Gastroesophageal sphincter (tissue), 4 donors: ENCODE measurements around the gene DDX28. TPM values are rescaled to one million over a fixed set of nuclear protein-coding genes. Genes with fewer than 3 reads are reported as not detected.

ENCODE experiments used
- ATAC-seq: fragments of 150-250 bp; one replicate; pipeline ENCODE4 v1.9.1; 2016; ENCODE audit warnings: mild to moderate bottlenecking, moderate library complexity
- H3K27ac ChIP-seq, 4 donors: fragments of 200-600 bp; sonication (generic) in 3 of 4; 1 replicate in 3 of 4; 2 replicates in 1 of 4; pipeline ENCODE4 v1.5.1; 2016 to 2019
- H3K27me3 ChIP-seq: fragments of 200-600 bp; sonication (generic); one replicate; pipeline ENCODE4 v1.5.1; 2019
- H3K36me3 ChIP-seq, 2 donors: fragments of 200-600 bp; sonication (generic); one replicate each; pipeline ENCODE4 v1.5.1; 2019; ENCODE audit warnings: control low read depth in 1 of 2
- H3K4me1 ChIP-seq, 3 donors: fragments of 200-600 bp; sonication (generic); 1 replicate in 2 of 3; 2 replicates in 1 of 3; pipeline ENCODE4 v1.5.1; 2016 to 2019; ENCODE audit warnings: control low read depth in 2 of 3
- H3K4me3 ChIP-seq, 2 donors: fragments of 200-600 bp; sonication (generic); one replicate each; pipeline ENCODE4 v1.5.1; 2019; ENCODE audit warnings: mild to moderate bottlenecking in 1 of 2, moderate library complexity in 1 of 2
- H3K9me3 ChIP-seq, 3 donors: fragments of 200-600 bp; sonication (generic); one replicate each; pipeline ENCODE4 v1.5.1; 2017 to 2019; ENCODE audit warnings: control low read depth in 2 of 3
- EP300 ChIP-seq: sonication (generic); formaldehyde crosslinking; IDR thresholded peaks from one replicate; pipeline ENCODE4 v1.6.1; 2017; ENCODE audit warnings: antibody characterized with exemption, mild to moderate bottlenecking
- POLR2A ChIP-seq, 2 donors: fragments of 450-650 bp; IDR thresholded peaks; one replicate each; pipeline ENCODE4 v1.6.1; 2017; ENCODE audit warnings: antibody characterized with exemption in 2 of 2, mild to moderate bottlenecking in 2 of 2, moderate library complexity in 1 of 2
- POLR2AphosphoS5 ChIP-seq: sonication (generic); formaldehyde crosslinking; IDR thresholded peaks from one replicate; pipeline ENCODE4 v1.6.1; 2017; ENCODE audit warnings: antibody characterized with exemption
- WGBS, 2 donors: methylation state at CpG; one replicate each; pipeline ENCODE4 v1.1.5; 2018; ENCODE audit warnings: low coverage in 1 of 2; 5-methylcytosine and 5-hydroxymethylcytosine counted together
- total RNA-seq, 4 donors: library from RNA; depleted of rRNA; stranded (reverse); fragments of >200 nt; gene quantifications; one replicate each; pipeline ENCODE4 v1.1.0, GENCODE V29; 2016
- TF ChIP-seq, protein P1 (sequence below), 4 experiments: fragments of 200-600 bp in 2 of 4; fragments of 450-650 bp in 2 of 4; sonication (generic) in 1 of 4; IDR thresholded peaks; one replicate each; pipeline ENCODE4 v1.5.1; 2017 to 2019; ENCODE audit warnings: antibody characterized with exemption in 4 of 4, mild to moderate bottlenecking in 2 of 4, moderate library complexity in 2 of 4

Gene DDX28, protein sequence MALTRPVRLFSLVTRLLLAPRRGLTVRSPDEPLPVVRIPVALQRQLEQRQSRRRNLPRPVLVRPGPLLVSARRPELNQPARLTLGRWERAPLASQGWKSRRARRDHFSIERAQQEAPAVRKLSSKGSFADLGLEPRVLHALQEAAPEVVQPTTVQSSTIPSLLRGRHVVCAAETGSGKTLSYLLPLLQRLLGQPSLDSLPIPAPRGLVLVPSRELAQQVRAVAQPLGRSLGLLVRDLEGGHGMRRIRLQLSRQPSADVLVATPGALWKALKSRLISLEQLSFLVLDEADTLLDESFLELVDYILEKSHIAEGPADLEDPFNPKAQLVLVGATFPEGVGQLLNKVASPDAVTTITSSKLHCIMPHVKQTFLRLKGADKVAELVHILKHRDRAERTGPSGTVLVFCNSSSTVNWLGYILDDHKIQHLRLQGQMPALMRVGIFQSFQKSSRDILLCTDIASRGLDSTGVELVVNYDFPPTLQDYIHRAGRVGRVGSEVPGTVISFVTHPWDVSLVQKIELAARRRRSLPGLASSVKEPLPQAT
- total RNA-seq: 10 to 100 TPM in 1 of 4 donors, 1 to 10 TPM in 3; 6.5 to 10.4 (median 8.0) TPM

DNA sequence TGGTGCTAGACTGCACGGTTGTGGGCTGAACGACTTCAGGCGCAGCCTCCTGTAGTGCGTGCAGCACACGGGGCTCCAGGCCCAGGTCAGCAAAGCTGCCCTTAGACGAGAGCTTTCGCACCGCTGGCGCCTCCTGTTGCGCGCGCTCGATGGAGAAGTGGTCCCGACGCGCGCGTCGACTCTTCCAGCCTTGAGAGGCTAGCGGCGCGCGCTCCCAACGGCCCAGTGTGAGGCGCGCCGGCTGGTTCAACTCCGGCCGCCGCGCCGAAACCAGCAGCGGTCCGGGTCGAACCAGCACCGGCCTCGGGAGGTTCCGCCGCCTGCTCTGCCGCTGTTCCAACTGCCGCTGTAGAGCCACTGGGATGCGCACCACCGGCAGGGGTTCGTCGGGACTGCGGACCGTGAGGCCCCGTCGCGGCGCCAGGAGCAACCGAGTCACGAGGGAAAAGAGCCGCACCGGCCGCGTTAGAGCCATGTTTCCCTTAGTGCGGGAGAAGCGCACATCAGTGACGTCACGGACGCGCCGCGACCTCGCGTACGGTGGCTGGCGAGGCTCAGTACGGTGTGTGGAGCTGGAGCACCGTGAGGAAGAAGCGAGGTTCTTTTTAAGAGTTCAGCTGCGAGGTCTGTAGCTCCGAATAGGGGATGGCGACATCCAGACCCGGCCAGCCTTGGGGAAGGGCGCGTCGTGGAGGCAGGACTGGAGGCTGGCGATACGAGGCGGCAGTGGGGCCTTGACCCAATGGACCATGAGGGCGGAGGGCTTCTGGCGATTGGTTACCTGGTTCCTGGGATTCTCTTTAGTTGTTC, at the start of gene DDX28, which contains the start of gene DUS2:
Gene DDX28 (minus strand): TSS at position 505 of the 810 bp plus-strand sequence. CDS start 30 bp downstream, at position 475.
Gene DUS2 (plus strand): TSS at position 557 of the 810 bp plus-strand sequence. CDS start 14,740 bp downstream, outside the sequence.
- WGBS, 2 donors: 0% methylated on average over 8 of the region's 84 CpGs; no CpG with 5 or more reads in 1 of the 2 donors
- Histone ChIP-seq H3K27ac (peak within 1 kb of the TSS; percentile 59 to 90 (median 84)), H3K4me1 (peaks cover 0 to 31% (median 22%) of the 10 kb centered on the region in 3 donors), H3K36me3 (peaks cover 0 to 28% of the 10 kb centered on the region in 2 donors), H3K27me3 (no peaks in the 10 kb centered on the region), H3K9me3 (no peaks in the 10 kb centered on the region), H3K4me3 (peak within 1 kb of the TSS; percentile 67 to 75)
- peak; percentile 98 for TF ChIP-seq POLR2AphosphoS5
- no peak for TF ChIP-seq EP300
- TF ChIP-seq POLR2A (IDR thresholded peaks at IDR 0.05): peak; percentile 53 to 60
- TF ChIP-seq, protein P1, sequence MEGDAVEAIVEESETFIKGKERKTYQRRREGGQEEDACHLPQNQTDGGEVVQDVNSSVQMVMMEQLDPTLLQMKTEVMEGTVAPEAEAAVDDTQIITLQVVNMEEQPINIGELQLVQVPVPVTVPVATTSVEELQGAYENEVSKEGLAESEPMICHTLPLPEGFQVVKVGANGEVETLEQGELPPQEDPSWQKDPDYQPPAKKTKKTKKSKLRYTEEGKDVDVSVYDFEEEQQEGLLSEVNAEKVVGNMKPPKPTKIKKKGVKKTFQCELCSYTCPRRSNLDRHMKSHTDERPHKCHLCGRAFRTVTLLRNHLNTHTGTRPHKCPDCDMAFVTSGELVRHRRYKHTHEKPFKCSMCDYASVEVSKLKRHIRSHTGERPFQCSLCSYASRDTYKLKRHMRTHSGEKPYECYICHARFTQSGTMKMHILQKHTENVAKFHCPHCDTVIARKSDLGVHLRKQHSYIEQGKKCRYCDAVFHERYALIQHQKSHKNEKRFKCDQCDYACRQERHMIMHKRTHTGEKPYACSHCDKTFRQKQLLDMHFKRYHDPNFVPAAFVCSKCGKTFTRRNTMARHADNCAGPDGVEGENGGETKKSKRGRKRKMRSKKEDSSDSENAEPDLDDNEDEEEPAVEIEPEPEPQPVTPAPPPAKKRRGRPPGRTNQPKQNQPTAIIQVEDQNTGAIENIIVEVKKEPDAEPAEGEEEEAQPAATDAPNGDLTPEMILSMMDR (IDR thresholded peaks at IDR 0.05): peak in 1 of 4 experiments; percentile 29
- peak; percentile 93 for ATAC-seq

DNA sequence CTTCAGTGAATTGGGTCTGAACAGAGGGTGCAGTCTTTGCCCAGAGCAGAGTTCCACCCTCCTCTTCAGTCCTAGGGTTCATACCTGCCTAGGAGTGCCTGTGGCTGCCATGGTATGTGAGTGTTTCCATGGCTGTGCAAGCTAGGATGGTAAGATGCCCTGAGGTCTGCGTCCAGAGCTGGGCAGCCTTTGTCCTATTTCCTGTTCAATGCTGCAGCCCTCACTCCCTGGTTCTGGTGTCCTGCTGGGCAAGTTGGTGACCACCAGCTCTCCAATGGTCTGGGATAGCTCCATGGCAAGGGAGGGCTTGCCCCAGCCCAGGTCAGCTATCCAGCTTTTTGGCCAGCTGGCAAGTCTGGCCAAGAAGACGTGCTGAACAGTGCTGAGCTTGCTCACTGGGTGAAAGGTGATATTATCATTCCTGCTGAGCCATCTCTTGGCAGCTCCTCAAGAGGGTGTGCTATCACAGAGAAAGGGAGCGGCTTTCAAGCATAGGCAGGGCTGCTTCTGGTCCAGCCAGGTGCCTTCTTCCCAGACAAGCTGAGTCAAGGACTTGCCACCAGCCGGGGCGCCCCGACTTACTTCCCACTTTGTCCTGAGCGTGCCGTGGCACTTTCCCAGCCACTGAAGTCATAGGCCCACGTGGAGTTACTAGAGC, 49.1 kb upstream of the DDX28 start:
- Histone ChIP-seq H3K9me3 (no peaks in the 10 kb centered on the region), H3K4me1 (peaks cover 0 to 11% (median 7%) of the 10 kb centered on the region in 3 donors), H3K27ac (peak overlapping the region in 2 of 4 donors; percentile 25 to 63), H3K4me3 (no peak overlapping the region), H3K27me3 (no peaks in the 10 kb centered on the region), H3K36me3 (peaks cover 0 to 90% of the 10 kb centered on the region in 2 donors)
- TF ChIP-seq, protein P1 (IDR thresholded peaks at IDR 0.05): no peak
- no peak for TF ChIP-seq POLR2A (IDR thresholded peaks at IDR 0.05)
- no peak for TF ChIP-seq EP300
- TF ChIP-seq POLR2AphosphoS5: no peak
- peak; percentile 39 for ATAC-seq
- 0% methylated on average over 1 of the region's 9 CpGs; no CpG with 5 or more reads in 1 of the 2 donors for WGBS, 2 donors

DNA sequence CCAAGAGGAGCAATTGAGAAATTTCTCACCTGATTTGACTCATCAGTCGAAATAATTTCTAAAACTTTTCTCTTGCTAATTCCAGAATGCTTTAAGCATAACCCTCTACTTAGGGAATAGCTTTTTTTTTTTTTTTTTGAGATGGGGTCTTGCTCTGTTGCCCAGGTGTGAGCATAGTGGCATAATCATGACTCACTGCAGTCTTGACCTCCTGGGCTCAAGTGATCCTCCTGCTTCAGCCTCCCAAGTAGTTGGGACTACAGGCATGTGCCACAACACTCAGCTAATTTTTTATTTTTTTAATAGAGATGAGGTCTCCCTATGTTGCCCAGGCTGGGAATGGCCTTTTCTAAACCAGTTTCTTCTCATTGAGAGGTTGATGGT, 48.5 kb upstream of the DDX28 start:
- Histone ChIP-seq H3K27me3 (no peaks in the 10 kb centered on the region), H3K4me1 (peaks cover 0 to 11% (median 7%) of the 10 kb centered on the region in 3 donors), H3K4me3 (no peak overlapping the region), H3K9me3 (no peaks in the 10 kb centered on the region), H3K36me3 (peaks cover 0 to 86% of the 10 kb centered on the region in 2 donors), H3K27ac (peak overlapping the region in 1 of 4 donors; percentile 63)
- TF ChIP-seq POLR2AphosphoS5: no peak
- no peak for TF ChIP-seq POLR2A (IDR thresholded peaks at IDR 0.05)
- TF ChIP-seq, protein P1 (IDR thresholded peaks at IDR 0.05): no peak
- no peak for TF ChIP-seq EP300
- 78 to 100% methylated on average over 1 of the region's 1 CpG for WGBS, 2 donors
- ATAC-seq: no peak

DNA sequence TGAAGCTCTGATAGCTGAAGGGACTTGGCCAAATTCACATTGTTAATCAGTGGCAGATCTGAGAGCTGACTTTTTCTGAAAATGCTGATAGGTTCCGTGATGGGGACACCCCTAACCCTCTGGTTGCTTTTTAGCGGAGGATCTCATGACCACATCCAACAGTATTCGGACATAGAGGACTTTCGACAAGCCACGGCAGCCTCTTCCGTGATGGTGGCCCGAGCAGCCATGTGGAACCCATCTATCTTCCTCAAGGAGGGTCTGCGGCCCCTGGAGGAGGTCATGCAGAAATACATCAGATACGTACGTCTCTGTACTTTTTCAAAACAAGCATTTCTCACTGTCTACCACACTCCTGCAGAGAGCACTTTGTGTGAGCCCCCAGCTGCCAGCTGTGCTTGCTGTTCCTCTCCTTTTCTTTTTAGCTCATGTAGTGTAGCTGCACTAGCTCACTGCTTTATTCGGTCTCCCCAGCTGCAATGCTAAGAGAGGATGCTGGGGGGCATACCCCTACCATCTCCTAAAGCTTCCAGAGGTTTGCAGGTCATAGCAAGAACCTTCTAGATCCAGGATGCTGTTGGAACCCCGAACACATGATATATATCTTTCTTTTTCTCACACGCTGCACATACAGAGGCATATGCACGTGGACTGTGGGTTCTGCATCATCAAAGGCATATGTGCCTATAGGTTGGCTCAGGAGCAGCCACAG, 47.9 kb upstream of the DDX28 start:
- H3K27me3 ChIP-seq: no peaks in the 10 kb centered on the region
- H3K4me1 ChIP-seq: peaks cover 0 to 12% (median 7%) of the 10 kb centered on the region in 3 donors
- TF ChIP-seq, protein P1 (IDR thresholded peaks at IDR 0.05): no peak
- TF ChIP-seq POLR2AphosphoS5 (no peak), EP300 (no peak), POLR2A (IDR thresholded peaks at IDR 0.05) (no peak)
- no peak for ATAC-seq
- no peaks in the 10 kb centered on the region for H3K9me3 ChIP-seq
- 79 to 83% methylated on average over 3 to 8 of the region's 14 CpGs for WGBS, 2 donors
- no peak overlapping the region for H3K4me3 ChIP-seq
- no peak overlapping the region for H3K27ac ChIP-seq
- peaks cover 0 to 86% of the 10 kb centered on the region in 2 donors for H3K36me3 ChIP-seq
